GM04504 (cell line): ENCODE data around the gene CCDC102B.
"Not testable (repeated sequence)": the region's sequence is repeated elsewhere in the genome, so short reads cannot be mapped to it uniquely, and the experiment has no call there.

Experiments used
- DNase-seq: peaks from one replicate; pipeline ENCODE4 v3.0.0-alpha.2; 2012; ENCODE audit warnings: low read depth

Gene CCDC102B

DNA sequence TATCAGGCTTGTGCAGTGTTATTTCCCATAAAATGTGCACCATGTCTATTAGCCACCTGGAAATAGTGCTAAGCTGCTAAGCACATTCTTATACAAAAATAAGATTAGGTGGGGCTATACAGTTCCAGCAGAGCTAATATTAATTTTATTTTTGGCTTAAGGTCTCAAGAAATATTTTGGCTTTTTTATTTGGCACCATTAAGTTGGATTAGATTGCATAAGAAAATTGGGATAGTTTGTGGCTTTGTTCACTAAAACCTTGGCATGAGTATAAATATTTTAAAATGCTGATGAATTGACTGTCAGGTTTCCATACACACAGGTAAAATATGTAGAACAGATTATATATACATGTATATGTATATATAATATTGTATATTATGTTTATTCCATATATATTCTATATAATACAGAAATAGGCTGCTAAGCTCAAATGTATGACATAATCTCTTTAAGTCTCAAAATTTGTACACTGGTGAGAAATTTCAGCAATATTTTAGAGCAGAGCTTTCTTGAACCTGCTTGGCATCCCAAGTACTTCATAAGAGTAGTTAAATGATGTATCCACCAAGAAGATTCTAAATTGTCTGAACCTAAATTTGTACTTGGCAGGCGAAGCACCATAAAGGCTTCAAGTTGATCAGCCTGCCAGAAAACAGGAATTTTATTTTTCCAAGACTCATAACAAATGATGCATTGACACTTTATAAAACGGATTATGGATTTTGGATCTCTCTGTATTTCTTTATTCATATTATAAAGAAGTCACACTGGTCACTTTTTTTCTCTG is 32.6 kb downstream of the CCDC102B start:
- no peak for DNase-seq

DNA sequence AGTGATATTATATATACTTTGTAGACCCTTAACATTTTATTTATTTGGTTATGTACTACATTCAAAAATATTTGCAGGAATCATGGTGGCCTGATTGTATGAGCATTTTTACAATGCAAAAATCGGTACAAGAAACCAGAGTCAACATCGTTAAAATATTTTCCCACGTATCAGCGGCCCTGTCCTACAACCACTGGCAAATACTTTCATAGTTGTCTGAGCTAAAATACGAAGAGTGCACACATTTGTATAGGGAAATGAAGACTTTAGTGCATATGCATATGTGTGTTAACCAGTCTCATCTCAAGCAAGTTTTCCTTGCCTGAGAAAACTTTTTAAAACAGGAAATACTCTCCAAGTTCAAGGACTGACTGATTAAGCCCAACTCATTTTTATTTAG is 35.9 kb downstream of the CCDC102B start:
- no peak for DNase-seq

DNA sequence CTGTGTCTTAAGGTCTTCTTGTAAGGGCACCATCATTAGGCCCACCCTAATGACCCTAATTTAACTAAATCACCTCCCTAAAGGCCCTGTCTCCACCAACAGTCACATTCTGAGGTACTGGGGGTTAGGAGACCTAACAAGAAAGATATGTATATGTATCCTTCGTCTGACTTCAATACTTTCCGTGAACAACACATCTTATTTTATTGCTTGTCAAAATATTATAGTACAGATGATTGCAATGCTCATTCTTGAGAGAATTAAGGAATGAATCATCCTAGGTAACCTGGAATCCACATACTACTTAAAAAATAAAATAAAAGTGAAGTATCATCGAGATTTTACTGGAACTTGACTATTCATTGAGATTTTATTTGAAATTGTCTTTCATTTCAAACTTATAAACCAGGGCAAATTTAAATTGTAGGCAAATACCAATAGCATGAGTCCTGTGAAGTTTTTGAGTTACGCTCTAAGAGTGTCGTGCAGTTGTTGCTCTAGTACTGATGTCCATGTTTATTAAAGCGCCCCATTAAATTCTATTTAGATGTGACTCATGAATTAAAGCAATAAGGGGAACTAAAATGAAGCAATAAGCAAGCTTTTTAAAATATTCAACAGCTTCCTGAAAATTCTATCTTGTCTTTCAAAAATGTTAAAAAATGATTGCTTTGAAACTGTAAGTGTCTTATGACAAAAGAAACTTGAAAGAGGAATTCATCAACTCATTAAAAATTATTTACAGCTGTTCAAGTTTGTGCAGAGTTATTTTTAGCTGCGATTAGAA is 40.0 kb downstream of the CCDC102B start:
- DNase-seq: peak; percentile 77

- no peak for DNase-seq
Observed at GRCh38 chr18:68839701-68840100, 41.8 kb downstream of the CCDC102B start.

DNA sequence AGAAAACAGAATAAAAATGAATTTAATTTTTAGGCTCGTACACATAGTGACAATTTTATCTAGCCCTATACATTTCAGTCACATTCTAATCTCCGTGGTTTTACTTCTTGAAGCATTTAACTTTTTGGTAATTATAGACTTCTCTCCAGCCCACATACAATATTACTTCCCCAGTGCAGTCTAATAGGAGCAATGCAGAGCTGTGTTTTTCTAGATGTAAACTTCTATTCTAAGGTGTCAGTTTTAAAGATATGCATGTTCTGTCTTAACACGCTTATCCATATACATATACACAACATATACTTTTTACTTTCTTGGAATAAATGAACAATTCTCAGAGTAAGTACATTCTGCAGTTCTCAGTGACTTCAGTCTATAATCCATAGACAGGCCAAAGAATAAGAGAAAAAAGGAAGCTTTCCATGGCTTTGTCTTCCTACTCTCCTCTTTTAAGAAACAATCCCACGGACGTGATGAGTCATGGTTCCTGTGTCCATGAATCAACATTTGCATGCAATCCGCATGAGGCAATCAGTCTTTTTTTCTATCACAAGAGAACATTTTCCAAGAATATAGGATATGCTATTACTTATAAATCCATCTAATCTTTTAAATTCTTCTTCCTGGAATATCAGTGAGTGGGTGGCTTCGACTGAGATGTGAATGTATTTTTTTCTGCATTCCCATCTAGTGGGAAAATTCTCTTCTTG is 42.8 kb downstream of the CCDC102B start:
- DNase-seq: peak; percentile 83

DNA sequence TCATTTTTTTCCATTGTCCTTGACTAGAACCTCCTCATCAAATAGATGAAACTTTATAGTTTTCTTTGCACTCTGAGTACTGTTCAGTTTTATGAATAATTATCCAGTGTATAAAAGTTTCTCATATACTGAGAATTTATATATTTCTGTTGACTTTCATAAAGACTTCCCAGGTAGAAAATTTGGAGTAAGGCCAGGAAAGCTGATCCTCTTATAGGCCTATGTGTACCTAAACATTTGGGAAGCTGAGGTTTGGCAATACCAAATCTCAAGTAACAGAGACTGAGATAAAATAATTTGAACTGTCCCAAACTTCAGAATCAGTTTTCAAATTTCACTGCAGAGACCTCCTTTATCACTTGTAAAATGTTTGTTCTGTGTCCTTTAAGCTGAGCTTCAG is 43.4 kb downstream of the CCDC102B start:
- DNase-seq: no peak

DNA sequence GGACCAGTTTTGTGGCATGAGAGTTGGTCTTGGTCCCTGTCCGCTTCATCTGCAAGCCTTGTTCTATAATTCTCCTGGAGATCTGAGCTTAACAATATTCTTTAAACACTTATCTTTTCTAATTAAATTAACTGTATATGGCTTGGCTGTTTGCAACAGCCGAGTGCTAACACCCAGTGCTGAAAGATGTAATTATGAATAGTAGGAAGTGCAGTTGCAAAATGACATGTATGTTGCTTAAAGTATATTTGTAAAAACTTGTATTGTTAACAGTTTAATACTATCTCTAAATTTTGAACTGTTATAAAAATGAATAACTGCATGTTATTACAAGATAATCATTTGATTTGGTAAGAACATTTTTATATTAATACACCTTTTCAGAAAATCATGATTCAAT is 45.1 kb downstream of the CCDC102B start:
- no peak for DNase-seq

DNA sequence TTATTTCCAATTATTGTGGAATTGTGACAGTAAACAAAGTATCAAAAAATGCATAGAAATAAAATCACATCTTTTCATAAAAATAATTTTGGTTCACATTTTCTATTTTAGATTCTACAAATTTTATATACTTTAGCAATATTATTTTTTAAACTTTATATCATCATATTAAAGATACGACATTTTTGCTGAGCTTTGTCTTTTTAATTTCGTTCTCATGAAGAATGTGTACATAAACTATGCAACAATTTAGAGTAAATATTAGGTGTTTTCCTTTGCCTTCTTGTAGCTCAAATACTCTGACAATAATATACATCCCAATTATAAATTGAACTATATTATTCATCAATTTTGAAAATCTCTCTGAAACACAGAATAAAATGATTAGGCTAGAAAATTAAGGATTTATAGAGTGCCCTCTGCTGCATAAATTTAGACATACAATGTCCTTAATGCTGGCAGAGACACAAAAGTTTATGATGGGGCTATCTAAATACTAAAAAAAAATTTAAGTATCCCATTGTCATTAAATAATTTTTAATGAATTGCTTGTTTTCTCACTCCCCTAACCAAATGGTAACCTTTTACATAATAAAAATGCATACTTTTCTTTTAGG is 45.7 kb downstream of the CCDC102B start:
- no peak for DNase-seq

GRCh38 chr18:68847219-68847837 is 49.4 kb downstream of the CCDC102B start:
- no peak for DNase-seq

DNA sequence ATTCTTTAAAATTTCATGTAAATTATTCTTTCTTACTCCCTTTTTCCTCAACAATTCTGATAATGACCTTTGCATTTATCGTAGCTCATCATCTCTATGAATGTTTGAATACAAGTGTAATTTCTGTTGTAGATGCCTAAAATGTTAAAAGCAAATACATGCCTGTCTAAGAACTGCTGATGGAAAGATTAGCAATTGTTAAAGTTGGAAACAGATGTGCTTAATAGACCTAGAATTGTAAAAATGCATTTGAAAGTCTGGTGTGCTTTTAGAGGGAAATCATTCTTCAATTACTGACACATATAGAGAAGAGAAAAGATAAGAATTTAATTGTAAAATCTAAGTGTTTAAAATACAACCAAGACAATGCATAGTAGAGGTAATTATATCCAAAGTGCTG is 50.4 kb downstream of the CCDC102B start:
- DNase-seq: no peak

DNA sequence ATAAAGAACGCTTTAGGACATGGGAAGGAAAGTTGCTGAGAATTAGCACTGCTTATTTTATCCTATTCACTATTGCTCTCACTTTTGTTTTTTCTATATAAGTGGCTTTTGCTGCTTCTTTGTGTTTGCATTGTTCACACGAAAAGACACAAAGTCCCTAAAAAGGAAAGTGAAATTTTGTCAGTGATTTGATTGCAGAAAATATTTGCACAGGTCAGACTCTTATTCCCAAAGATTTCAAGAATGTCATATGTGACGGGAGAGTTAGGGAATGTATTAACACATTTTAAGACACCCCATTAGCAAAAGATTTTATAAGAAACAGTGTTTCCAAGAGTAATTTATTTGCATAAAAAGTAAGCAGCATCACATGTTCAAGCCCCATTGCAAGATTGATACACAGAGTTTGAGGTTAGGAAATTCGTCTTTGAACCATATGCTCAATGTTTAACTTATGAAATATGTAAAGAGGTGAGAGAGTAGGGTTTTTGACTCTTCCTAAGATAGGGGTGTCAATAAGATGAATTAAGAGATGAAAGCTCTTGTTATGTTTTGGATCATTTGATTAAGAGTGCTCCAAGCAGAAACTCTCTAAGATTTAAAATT is 57.0 kb downstream of the CCDC102B start:
- no peak for DNase-seq

DNA sequence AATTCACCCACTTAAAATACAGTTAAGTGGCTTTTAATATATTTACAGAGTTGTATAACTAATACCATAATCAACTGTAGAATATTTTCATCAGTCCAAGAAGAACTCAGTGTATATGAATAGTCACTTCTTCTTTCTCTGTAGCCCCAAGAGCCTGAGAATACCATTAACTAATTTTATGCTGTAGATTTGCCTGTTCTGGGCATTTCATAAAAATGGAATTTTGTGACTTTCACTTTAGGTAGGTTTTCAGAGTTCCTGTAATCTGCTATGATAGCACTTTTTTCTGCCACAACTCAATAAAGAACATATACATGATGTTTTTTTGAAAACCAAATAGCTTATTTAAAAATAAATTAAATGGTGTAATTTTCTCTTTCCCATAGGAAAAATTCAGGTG is 57.6 kb downstream of the CCDC102B start:
- no peak for DNase-seq

DNA sequence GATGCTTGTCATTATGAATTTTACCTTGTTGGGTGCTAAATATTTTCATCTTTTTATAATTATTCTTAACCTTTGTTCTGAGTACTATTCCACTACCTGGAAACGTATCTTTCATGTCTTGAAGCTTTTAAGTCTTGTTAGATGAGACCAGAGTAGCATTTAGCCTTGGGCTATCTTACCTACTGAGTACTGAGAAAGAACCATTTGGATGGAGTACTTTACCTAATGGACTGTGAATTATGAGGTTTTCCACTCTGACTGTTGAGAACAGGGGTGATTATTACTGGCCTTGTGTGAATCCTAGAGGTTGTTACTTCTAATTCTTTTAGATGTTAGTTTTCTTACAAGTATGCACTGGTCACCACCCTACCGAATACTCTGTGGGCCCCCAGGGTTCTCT is 63.5 kb downstream of the CCDC102B start:
- DNase-seq: no peak

- DNase-seq: no peak
Observed at GRCh38 chr18:68865021-68865420, 67.1 kb downstream of the CCDC102B start.

- no peak for DNase-seq
Observed at GRCh38 chr18:68865503-68865902, 67.6 kb downstream of the CCDC102B start.

GRCh38 chr18:68873003-68873402 is 75.1 kb downstream of the CCDC102B start:
- DNase-seq: no peak

GRCh38 chr18:68874361-68874760 is 76.5 kb downstream of the CCDC102B start:
- DNase-seq: peak; percentile 3

DNA sequence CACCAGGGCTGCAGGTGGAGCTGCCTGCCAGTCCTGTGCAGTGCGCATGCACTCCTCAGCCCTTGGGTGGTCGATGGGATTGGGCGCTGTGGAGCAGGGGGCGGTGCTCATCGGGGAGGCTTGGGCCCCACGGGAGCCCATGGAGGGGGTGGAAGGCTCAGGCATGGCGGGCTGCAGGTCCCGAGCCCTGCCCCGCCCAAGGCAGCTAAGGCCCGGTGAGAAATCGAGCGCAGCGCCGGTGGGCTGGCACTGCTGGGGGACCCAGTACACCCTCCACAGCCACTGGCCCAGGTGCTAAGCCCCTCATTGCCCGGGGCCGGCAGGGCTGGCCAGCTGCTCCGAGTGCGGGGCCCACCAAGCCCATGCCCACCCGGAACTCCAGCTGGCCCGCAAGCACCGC is 82.1 kb downstream of the CCDC102B start:
- DNase-seq: not testable (repeated sequence)

DNA sequence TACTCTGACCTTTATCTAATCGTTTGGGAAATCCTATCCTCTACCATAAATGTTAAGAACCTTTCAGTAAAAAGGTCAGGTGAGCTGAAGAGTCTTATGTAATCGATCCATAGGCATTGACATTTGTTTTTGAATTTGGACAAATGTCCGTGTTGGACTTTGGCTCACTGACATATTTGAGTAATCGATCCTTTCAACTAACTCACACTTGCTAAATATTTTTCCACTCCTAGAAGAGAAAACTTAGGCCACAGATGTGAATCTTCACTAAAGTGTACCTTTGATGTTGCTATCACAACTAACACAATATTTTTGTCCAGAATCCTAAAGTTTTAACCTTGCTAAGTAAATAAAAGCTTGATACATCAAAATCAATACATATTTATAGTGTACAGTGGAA is 89.5 kb downstream of the CCDC102B start:
- no peak for DNase-seq

DNA sequence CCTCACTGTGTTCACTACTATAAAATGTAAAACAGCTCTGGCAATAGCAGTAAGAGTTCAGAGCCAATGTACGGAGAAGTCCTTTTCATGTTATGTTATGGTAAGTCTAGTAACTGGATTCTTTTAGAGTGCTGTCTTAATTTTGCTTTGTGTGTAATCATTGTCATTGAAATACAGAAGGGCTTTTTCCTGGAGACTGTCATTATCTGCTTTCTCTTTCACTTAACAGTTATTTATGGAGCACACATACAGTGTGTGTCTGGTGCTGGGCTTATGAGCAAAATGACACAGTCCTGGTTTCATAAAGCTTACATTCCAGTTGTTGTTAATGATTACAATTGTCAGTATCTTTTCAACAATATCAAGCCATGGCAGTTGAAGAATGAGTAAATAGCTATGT is 95.5 kb downstream of the CCDC102B start:
- no peak for DNase-seq

- DNase-seq: no peak
Observed at GRCh38 chr18:68897286-68897685, 99.4 kb downstream of the CCDC102B start.

GRCh38 chr18:68909579-68909978 is 111.7 kb downstream of the CCDC102B start:
- DNase-seq: no peak
